ENCODE results near the gene KPNA3.

DNA sequence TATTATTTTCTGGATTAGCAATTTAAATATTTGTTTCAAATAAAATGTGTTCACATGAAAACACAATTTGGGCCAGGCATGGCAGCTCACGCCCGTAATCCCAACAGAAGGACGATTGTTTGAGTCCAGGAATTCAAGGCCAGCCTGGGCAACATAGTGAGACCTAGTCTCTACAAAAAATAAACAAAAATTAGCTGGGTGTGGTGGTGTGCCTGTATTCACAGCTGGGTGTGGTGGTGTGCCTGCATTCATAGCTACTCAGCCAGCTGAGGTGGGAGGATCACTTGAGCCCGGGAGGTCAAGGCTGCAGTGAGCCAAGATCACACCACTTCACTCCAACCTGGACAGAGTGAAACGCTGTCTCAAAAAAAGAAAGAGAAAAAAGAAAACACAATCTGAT is 46.4 kb downstream of the KPNA3 start:
- TF ChIP-seq, protein P1, sequence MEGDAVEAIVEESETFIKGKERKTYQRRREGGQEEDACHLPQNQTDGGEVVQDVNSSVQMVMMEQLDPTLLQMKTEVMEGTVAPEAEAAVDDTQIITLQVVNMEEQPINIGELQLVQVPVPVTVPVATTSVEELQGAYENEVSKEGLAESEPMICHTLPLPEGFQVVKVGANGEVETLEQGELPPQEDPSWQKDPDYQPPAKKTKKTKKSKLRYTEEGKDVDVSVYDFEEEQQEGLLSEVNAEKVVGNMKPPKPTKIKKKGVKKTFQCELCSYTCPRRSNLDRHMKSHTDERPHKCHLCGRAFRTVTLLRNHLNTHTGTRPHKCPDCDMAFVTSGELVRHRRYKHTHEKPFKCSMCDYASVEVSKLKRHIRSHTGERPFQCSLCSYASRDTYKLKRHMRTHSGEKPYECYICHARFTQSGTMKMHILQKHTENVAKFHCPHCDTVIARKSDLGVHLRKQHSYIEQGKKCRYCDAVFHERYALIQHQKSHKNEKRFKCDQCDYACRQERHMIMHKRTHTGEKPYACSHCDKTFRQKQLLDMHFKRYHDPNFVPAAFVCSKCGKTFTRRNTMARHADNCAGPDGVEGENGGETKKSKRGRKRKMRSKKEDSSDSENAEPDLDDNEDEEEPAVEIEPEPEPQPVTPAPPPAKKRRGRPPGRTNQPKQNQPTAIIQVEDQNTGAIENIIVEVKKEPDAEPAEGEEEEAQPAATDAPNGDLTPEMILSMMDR (IDR thresholded peaks at IDR 0.05; ENCODE audit: low read depth, low read length, poor library complexity, severe bottlenecking) = no peak
- no peak for TF ChIP-seq EZH2phosphoT487 (IDR thresholded peaks at IDR 0.05; ENCODE audit: borderline replicate concordance, low read length)
